ENCODE data around the gene NRIP1.

Gene NRIP1

GRCh38 chr21:14998336-14998735 lies 66.5 kb downstream of the NRIP1 start:
- Mint-ChIP-seq H3K27ac (peak overlapping the region; percentile 15 to 84 (median 18)), H3K4me3 (no peak overlapping the region), H3K4me1 (peaks cover 54% of the 10 kb centered on the region), H3K9me3 (no peaks in the 10 kb centered on the region), H3K27me3 (ENCODE audit: low read depth) (no peaks in the 10 kb centered on the region), H3K36me3 (ENCODE audit: low read depth) (peaks cover 37% of the 10 kb centered on the region)
- no peak for TF ChIP-seq CTCF (IDR thresholded peaks at IDR 0.05; ENCODE audit: unreplicated experiment in 3 of 3)

- no peak for TF ChIP-seq CTCF (IDR thresholded peaks at IDR 0.05; ENCODE audit: unreplicated experiment in 3 of 3)
- H3K9me3 Mint-ChIP-seq: no peaks in the 10 kb centered on the region
- H3K4me1 Mint-ChIP-seq: peaks cover 51% of the 10 kb centered on the region
- no peaks in the 10 kb centered on the region for H3K27me3 Mint-ChIP-seq (ENCODE audit: low read depth)
- peaks cover 61% of the 10 kb centered on the region for H3K36me3 Mint-ChIP-seq (ENCODE audit: low read depth)
- peak overlapping the region; percentile 41 to 66 (median 65) for H3K27ac Mint-ChIP-seq
- H3K4me3 Mint-ChIP-seq: no peak overlapping the region
These were observed 68.9 kb downstream of the NRIP1 start for GRCh38 chr21:14995695-14996490.

- TF ChIP-seq CTCF (IDR thresholded peaks at IDR 0.05; ENCODE audit: unreplicated experiment in 3 of 3): no peak
- no peak overlapping the region for H3K4me3 Mint-ChIP-seq
- H3K27ac Mint-ChIP-seq: peak overlapping the region; percentile 40 to 66 (median 65)
- H3K27me3 Mint-ChIP-seq (ENCODE audit: low read depth): no peaks in the 10 kb centered on the region
- peaks cover 68% of the 10 kb centered on the region for H3K36me3 Mint-ChIP-seq (ENCODE audit: low read depth)
- peaks cover 54% of the 10 kb centered on the region for H3K4me1 Mint-ChIP-seq
- H3K9me3 Mint-ChIP-seq: no peaks in the 10 kb centered on the region
These were observed 69.6 kb downstream of the NRIP1 start for GRCh38 chr21:14995226-14995625.

- H3K4me3 Mint-ChIP-seq: no peak overlapping the region
These were observed 71.7 kb downstream of the NRIP1 start for GRCh38 chr21:14993115-14993514.

GRCh38 chr21:14991957-14992356 lies 72.8 kb downstream of the NRIP1 start:
- Mint-ChIP-seq H3K36me3 (ENCODE audit: low read depth) (peaks cover 87% of the 10 kb centered on the region), H3K4me1 (peaks cover 69% of the 10 kb centered on the region), H3K9me3 (no peaks in the 10 kb centered on the region), H3K4me3 (no peak overlapping the region), H3K27me3 (ENCODE audit: low read depth) (no peaks in the 10 kb centered on the region), H3K27ac (peak overlapping the region; percentile 9 to 57 (median 38))
- no peak for TF ChIP-seq CTCF (IDR thresholded peaks at IDR 0.05; ENCODE audit: unreplicated experiment in 3 of 3)

More at GRCh38 chr21:14993115-14993514, 71.7 kb downstream of the NRIP1 start:
- peak overlapping the region in 1 of 3 experiments; percentile 12 for H3K27ac Mint-ChIP-seq
- H3K27me3 Mint-ChIP-seq (ENCODE audit: low read depth): no peaks in the 10 kb centered on the region
- peaks cover 81% of the 10 kb centered on the region for H3K36me3 Mint-ChIP-seq (ENCODE audit: low read depth)
- no peak for TF ChIP-seq CTCF (IDR thresholded peaks at IDR 0.05; ENCODE audit: unreplicated experiment in 3 of 3)
- H3K4me1 Mint-ChIP-seq: peaks cover 60% of the 10 kb centered on the region
- no peaks in the 10 kb centered on the region for H3K9me3 Mint-ChIP-seq

- no peak for TF ChIP-seq CTCF (IDR thresholded peaks at IDR 0.05; ENCODE audit: unreplicated experiment in 3 of 3)
- no peaks in the 10 kb centered on the region for H3K27me3 Mint-ChIP-seq (ENCODE audit: low read depth)
- H3K4me3 Mint-ChIP-seq: no peak overlapping the region
- H3K36me3 Mint-ChIP-seq (ENCODE audit: low read depth): peaks cover 94% of the 10 kb centered on the region
- H3K27ac Mint-ChIP-seq: peak overlapping the region; percentile 2 to 69 (median 45)
- H3K4me1 Mint-ChIP-seq: peaks cover 55% of the 10 kb centered on the region
- peaks cover 3% of the 10 kb centered on the region for H3K9me3 Mint-ChIP-seq
These were observed 75.4 kb downstream of the NRIP1 start for GRCh38 chr21:14989359-14989758.
